Endodermal cell (in vitro differentiated cells): Measurements from ENCODE around the gene ITGB3. TPM values are rescaled to one million over a fixed set of nuclear protein-coding genes. Genes with fewer than 3 reads are reported as not detected.

Source experiments
- DNase-seq: peaks from one replicate; pipeline ENCODE4 v3.0.0-alpha.2; 2017
- H3K27ac ChIP-seq: 2 replicates; pipeline ENCODE4 v1.5.1; 2013; ENCODE audit warnings: mild to moderate bottlenecking, low read depth, low read length, moderate library complexity
- H3K27me3 ChIP-seq: 2 replicates; pipeline ENCODE4 v1.6.1; 2013; ENCODE audit warnings: mild to moderate bottlenecking, low read length, moderate library complexity; ENCODE audit not compliant: insufficient read depth, control insufficient read depth, poor library complexity, severe bottlenecking
- H3K36me3 ChIP-seq: 2 replicates; pipeline ENCODE4 v1.7.0; 2013; ENCODE audit warnings: mild to moderate bottlenecking, low read length, moderate library complexity; ENCODE audit not compliant: control insufficient read depth, insufficient read depth
- H3K4me1 ChIP-seq: one replicate; pipeline ENCODE4 v1.7.0; 2013; ENCODE audit warnings: low read length; ENCODE audit not compliant: control insufficient read depth, insufficient read depth
- H3K4me3 ChIP-seq: 2 replicates; pipeline ENCODE4 v1.5.1; 2013; ENCODE audit warnings: mild to moderate bottlenecking, low read length, moderate library complexity
- H3K9ac ChIP-seq: 2 replicates; pipeline ENCODE4 v1.6.1; 2013; ENCODE audit warnings: mild to moderate bottlenecking, low read length, moderate library complexity; ENCODE audit not compliant: poor library complexity, severe bottlenecking; ENCODE audit errors: extremely low read depth
- H3K9me3 ChIP-seq: 2 replicates; pipeline ENCODE4 v1.6.1; 2013; ENCODE audit warnings: mild to moderate bottlenecking, low read length, moderate library complexity; ENCODE audit not compliant: control insufficient read depth
- H3K27ac Mint-ChIP-seq: 2 replicates; pipeline ENCODE4 v1.8.0; 2020; ENCODE audit warnings: mixed read lengths
- H3K27me3 Mint-ChIP-seq: 2 replicates; pipeline ENCODE4 v1.8.0; 2021; ENCODE audit warnings: mild to moderate bottlenecking, mixed read lengths; ENCODE audit not compliant: insufficient read depth
- H3K36me3 Mint-ChIP-seq: 2 replicates; pipeline ENCODE4 v1.8.0; 2020; ENCODE audit warnings: low read depth, mixed read lengths
- H3K4me1 Mint-ChIP-seq: 2 replicates; pipeline ENCODE4 v1.8.0; 2020; ENCODE audit warnings: mixed read lengths
- H3K4me3 Mint-ChIP-seq: 2 replicates; pipeline ENCODE4 v1.8.0; 2020; ENCODE audit warnings: mild to moderate bottlenecking, moderate library complexity, mixed read lengths
- H3K9me3 Mint-ChIP-seq: 2 replicates; pipeline ENCODE4 v1.8.0; 2020; ENCODE audit warnings: mild to moderate bottlenecking, mixed read lengths
- CTCF ChIP-seq: fragments of 200-600 bp; sonication (generic); conservative IDR thresholded peaks from 2 replicates; pipeline ENCODE4 v1.5.0; 2021; ENCODE audit warnings: antibody characterized with exemption, mild to moderate bottlenecking
- WGBS, 2 experiments: methylation state at CpG; one replicate each; pipeline versions ENCODE4 v1.1.5 to v1.1.7; 2013; ENCODE audit warnings: missing lambda C conversion rate in 2 of 2, mixed read lengths in 1 of 2; ENCODE audit not compliant: insufficient coverage in 1 of 2, insufficient read length in 1 of 2; 5-methylcytosine and 5-hydroxymethylcytosine counted together
- total RNA-seq, 2 donors: library from RNA; stranded (reverse); fragmentation: NEBNext Ultra II Directional in 1 of 2; extraction: Animal tissue kit (Norgen Biotek cat#: 25700) in 1 of 2; gene quantifications; 2 replicates in 1 of 2; 3 replicates in 1 of 2; pipeline ENCODE4 v1.2.1, GENCODE V29; 2021

Gene ITGB3
- total RNA-seq, 2 donors from 2014 or later, result 0.51 to 0.73 TPM

GRCh38 chr17:47232465-47232864 is 21.2 kb upstream of the ITGB3 start:
- no peaks in the 10 kb centered on the region for H3K9me3 ChIP-seq
- peaks cover 9% of the 10 kb centered on the region for H3K4me1 Mint-ChIP-seq
- no peak for DNase-seq
- WGBS, 2 experiments, result 88% methylated on average over 1 to 2 of the region's 2 CpGs
- no peaks in the 10 kb centered on the region for H3K36me3 ChIP-seq
- H3K27me3 ChIP-seq, result no peaks in the 10 kb centered on the region
- no peak overlapping the region for H3K4me3 ChIP-seq
- no peak for TF ChIP-seq CTCF
- no peaks in the 10 kb centered on the region for H3K4me1 ChIP-seq
- no peaks in the 10 kb centered on the region for H3K9me3 Mint-ChIP-seq
- H3K27ac Mint-ChIP-seq, result no peak overlapping the region
- no peak overlapping the region for H3K9ac ChIP-seq
- no peak overlapping the region for H3K4me3 Mint-ChIP-seq
- peaks cover 17% of the 10 kb centered on the region for H3K27me3 Mint-ChIP-seq
- no peaks in the 10 kb centered on the region for H3K36me3 Mint-ChIP-seq
- no peak overlapping the region for H3K27ac ChIP-seq

- no peak for TF ChIP-seq CTCF
- Mint-ChIP-seq H3K27me3 (peaks cover 13% of the 10 kb centered on the region), H3K4me3 (no peak overlapping the region), H3K9me3 (no peaks in the 10 kb centered on the region), H3K36me3 (no peaks in the 10 kb centered on the region), H3K4me1 (peaks cover 2% of the 10 kb centered on the region), H3K27ac (no peak overlapping the region)
- Histone ChIP-seq H3K4me3 (no peak overlapping the region), H3K4me1 (no peaks in the 10 kb centered on the region), H3K9ac (no peak overlapping the region), H3K36me3 (no peaks in the 10 kb centered on the region), H3K9me3 (no peaks in the 10 kb centered on the region), H3K27ac (no peak overlapping the region), H3K27me3 (no peaks in the 10 kb centered on the region)
- 90 to 93% methylated on average over 2 to 3 of the region's 3 CpGs for WGBS, 2 experiments
- DNase-seq, result no peak
These were observed 18.1 kb upstream of the ITGB3 start for GRCh38 chr17:47235506-47235905.

DNA sequence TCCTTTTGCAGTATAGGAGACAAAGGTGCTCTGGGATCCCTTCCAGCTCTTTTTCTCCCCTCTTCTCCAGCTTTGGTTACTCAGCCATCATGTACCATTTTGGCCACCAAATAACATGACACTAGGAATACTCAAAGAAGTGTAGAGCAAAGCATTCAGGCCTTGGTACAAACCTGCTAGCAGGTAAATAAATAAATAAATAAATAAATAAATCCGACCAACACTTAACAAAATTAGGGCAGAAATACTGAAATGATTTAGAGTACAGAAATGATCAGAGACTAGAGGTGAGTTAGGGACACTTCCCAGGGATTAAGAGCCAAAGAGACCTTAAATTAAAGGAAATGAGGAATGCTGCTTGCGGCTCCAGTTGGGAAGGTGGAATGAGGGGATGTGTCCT is 17.7 kb upstream of the ITGB3 start:
- Histone ChIP-seq H3K4me1 (no peaks in the 10 kb centered on the region), H3K27ac (no peak overlapping the region), H3K9ac (no peak overlapping the region), H3K4me3 (no peak overlapping the region), H3K27me3 (no peaks in the 10 kb centered on the region), H3K9me3 (no peaks in the 10 kb centered on the region), H3K36me3 (no peaks in the 10 kb centered on the region)
- WGBS, 2 experiments, result 86 to 90% methylated on average over 1 to 2 of the region's 2 CpGs
- no peak for DNase-seq
- Mint-ChIP-seq H3K4me3 (no peak overlapping the region), H3K27ac (no peak overlapping the region), H3K4me1 (no peaks in the 10 kb centered on the region), H3K9me3 (no peaks in the 10 kb centered on the region), H3K27me3 (peaks cover 9% of the 10 kb centered on the region), H3K36me3 (no peaks in the 10 kb centered on the region)
- no peak for TF ChIP-seq CTCF
